IgD-negative memory B cell (primary cell): Measurements from ENCODE around the gene DGLUCY. TPM values are rescaled to one million over a fixed set of nuclear protein-coding genes. Genes with fewer than 3 reads are reported as not detected.

Experiments
- H3K27ac Mint-ChIP-seq, 3 donors: one replicate each; pipeline ENCODE4 v1.8.0; 2020 to 2022; ENCODE audit warnings: mild to moderate bottlenecking in 3 of 3, mixed read lengths in 3 of 3, moderate library complexity in 1 of 3
- H3K27me3 Mint-ChIP-seq: one replicate; pipeline ENCODE4 v1.8.0; 2021; ENCODE audit warnings: mixed read lengths
- H3K36me3 Mint-ChIP-seq: one replicate; pipeline ENCODE4 v1.8.0; 2020; ENCODE audit warnings: mild to moderate bottlenecking, mixed read lengths
- H3K4me1 Mint-ChIP-seq, 3 donors: one replicate each; pipeline ENCODE4 v1.8.0; 2020 to 2022; ENCODE audit warnings: mixed read lengths in 3 of 3, mild to moderate bottlenecking in 1 of 3
- H3K4me3 Mint-ChIP-seq, 4 donors: one replicate each; pipeline ENCODE4 v1.8.0; 2020 to 2022; ENCODE audit warnings: mild to moderate bottlenecking in 4 of 4, mixed read lengths in 4 of 4, moderate library complexity in 3 of 4
- H3K9me3 Mint-ChIP-seq, 3 donors: one replicate each; pipeline ENCODE4 v1.8.0; 2020 to 2021; ENCODE audit warnings: mixed read lengths in 3 of 3, mild to moderate bottlenecking in 1 of 3
- polyA plus RNA-seq: library from polyadenylated mRNA; unstranded; fragments of 300-500 nt; fragmentation: Illumina TruSeq; gene quantifications from one replicate; pipeline ENCODE4 v1.2.3, GENCODE V29; 2021

Gene DGLUCY
- polyA plus RNA-seq, 1 donor from 2014 or later = 68.0 TPM

DNA sequence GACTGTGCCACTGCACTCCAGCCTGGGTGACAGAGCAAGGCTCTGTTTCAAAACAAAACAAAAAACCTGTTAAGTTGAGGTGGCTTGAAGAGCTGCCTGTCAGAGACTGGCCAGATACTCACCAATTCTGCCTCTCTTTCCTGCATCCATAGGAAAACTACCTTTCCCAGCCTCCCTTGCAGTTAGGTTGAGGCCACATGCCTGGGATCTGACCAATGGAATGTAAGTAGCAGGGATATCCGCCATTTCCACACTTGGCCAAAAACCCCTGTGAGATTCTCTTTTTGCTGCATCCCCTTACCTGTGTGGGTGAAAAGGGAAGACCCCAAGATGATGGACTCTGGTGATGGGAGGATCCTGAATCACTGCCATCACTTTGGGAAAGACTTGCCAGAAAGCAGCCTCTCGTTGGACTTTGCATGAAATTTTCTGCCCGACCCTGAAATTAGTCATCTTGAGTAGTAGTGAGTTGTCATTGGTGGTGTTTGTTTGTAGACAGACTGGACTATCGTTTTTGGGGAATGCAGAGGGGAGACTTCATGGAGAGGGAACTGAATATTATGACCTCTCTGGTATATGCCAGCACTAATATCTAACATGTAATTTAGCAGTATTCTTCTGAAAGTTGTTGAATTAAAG lies 116.6 kb downstream of the DGLUCY start:
- no peaks in the 10 kb centered on the region for H3K27me3 Mint-ChIP-seq
- H3K9me3 Mint-ChIP-seq = no peaks in the 10 kb centered on the region
- no peak overlapping the region for H3K4me3 Mint-ChIP-seq
- peaks cover 2% of the 10 kb centered on the region for H3K36me3 Mint-ChIP-seq
- peak overlapping the region in 2 of 3 donors; percentile 2 to 88 for H3K27ac Mint-ChIP-seq
- H3K4me1 Mint-ChIP-seq = peaks cover 32 to 59% (median 45%) of the 10 kb centered on the region in 3 donors

DNA sequence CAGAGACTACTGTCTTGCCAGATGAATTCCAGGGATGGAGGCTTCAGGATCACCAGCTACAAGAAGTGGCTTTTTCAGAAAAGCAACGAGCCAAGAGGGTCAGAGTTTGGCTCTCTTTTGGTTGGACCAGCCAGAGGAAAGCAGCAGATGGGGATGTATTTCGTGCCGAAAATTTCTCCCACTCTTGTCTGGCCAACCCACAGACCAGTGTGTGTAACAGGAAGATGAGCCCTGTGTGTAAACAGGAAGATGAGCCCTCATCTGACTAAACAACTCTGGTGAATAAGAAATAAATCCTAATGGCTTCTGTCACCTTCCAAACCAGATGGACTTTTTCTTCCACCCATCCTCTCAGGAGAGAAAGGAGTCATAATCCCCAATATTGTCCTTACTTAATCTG lies 117.6 kb downstream of the DGLUCY start:
- H3K9me3 Mint-ChIP-seq = no peaks in the 10 kb centered on the region
- H3K4me3 Mint-ChIP-seq = peak overlapping the region in 2 of 4 donors; percentile 10 to 67
- H3K27ac Mint-ChIP-seq = peak overlapping the region in 2 of 3 donors; percentile 43 to 71
- H3K36me3 Mint-ChIP-seq = peaks cover 2% of the 10 kb centered on the region
- no peaks in the 10 kb centered on the region for H3K27me3 Mint-ChIP-seq
- H3K4me1 Mint-ChIP-seq = peaks cover 25 to 50% (median 39%) of the 10 kb centered on the region in 3 donors

DNA sequence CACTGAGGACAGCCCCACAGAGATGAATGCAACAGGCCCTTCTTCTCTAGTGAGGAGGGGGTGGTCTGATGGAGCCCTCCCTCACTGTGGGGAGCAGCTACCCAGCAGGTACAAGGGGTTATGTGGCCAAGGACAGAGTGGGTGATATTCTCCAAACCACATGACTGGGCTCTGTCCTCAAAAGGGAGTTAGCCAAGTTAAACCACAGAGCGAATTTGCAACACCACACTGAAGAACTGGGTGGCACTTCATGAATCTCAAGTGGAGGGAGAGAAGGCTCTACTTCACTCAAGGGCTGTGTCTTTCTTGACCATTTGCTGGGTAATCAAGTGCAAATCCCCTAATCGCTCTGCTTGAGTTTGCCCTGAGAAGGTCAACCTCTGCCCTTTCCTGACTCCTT lies 118.2 kb downstream of the DGLUCY start:
- peaks cover 2% of the 10 kb centered on the region for H3K36me3 Mint-ChIP-seq
- no peaks in the 10 kb centered on the region for H3K27me3 Mint-ChIP-seq
- H3K27ac Mint-ChIP-seq = peak overlapping the region in 1 of 3 donors; percentile 4
- peaks cover 24 to 48% (median 36%) of the 10 kb centered on the region in 3 donors for H3K4me1 Mint-ChIP-seq
- H3K4me3 Mint-ChIP-seq = peak overlapping the region in 1 of 4 donors; percentile 63
- no peaks in the 10 kb centered on the region for H3K9me3 Mint-ChIP-seq

DNA sequence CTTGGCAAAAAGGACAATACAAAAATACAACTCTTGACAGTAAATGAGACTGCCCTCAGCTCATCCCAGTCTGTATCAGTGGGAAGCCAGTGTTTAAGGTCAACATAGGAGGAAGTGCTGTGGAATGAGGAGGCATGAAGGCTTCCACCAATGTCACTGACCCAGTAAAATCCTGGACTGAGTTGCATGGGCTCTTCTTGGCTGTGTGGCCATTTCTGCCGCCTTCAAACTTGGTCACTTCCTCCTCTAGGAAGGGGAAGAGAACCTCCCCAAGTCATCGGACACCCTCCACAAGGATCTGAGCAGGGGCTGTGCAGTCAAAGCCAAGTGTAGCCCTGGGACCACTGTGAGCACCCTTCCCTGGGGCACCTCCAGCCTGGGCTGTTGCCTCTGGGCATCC lies 118.7 kb downstream of the DGLUCY start:
- Mint-ChIP-seq H3K4me3 (peak overlapping the region in 1 of 4 donors; percentile 21), H3K9me3 (no peaks in the 10 kb centered on the region), H3K4me1 (peaks cover 24 to 44% (median 36%) of the 10 kb centered on the region in 3 donors), H3K36me3 (peaks cover 2% of the 10 kb centered on the region), H3K27ac (peak overlapping the region in 1 of 3 donors; percentile 4), H3K27me3 (no peaks in the 10 kb centered on the region)

DNA sequence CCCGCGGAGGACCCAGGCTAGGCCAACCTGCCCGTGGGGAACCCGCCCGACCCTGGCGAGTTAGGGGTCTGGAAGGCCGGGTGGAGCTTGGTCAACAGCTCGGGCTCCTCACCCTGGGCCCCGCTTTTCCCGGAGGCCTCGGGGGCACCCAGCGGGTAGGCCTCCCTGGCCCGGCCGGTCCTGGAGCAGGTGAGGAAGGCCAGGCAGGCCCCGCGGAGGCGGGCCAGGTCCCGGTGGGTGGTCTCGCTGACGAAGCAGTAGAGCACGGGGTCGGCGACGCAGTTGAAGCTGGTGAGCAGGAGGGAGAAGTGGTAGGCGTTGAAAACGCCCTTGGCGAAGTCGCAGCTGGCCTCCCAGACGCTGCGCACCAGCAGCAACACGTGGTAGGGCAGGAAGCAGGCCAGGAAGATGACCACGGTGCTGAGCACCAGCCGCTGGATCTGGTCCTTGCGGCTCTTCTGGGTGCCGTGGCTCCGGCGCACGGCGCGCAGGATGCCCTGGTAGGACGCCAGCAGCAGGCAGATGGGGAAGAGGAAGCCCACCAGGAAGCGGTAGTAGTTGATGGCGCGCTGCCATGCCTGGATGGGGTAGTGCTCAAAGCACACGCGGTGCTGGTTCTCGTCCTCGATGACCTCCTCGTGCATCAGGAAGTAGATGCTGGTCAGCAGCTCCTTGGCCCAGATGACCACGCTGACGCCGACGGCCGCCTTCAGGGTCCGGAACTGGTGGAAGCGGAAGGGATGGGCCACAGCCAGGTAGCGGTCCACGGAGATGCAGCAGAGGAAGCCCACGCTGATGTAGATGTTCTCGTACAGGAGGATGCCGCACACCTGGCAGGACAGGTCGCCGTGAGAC lies 120.3 kb downstream of the DGLUCY start:
- H3K4me3 Mint-ChIP-seq = no peak overlapping the region
- no peaks in the 10 kb centered on the region for H3K9me3 Mint-ChIP-seq
- peaks cover 23 to 40% (median 29%) of the 10 kb centered on the region in 3 donors for H3K4me1 Mint-ChIP-seq
- H3K27me3 Mint-ChIP-seq = no peaks in the 10 kb centered on the region
- H3K27ac Mint-ChIP-seq = no peak overlapping the region
- H3K36me3 Mint-ChIP-seq = peaks cover 2% of the 10 kb centered on the region

DNA sequence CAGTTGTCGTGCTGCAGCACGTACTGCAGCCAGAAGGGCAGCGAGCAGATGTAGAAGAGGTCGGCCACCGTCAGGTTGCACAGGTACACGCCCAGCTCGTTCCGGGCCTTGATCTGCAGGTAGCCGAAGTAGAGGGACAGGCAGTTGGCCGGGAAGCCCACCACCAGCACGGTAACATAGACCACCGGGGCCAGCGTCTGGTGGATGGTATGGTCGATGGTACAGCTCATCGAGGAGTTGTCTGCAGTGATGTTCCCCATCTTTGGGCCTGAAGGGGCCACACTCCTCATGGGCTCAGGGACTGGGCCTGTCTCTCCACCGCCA lies 120.9 kb downstream of the DGLUCY start:
- H3K4me1 Mint-ChIP-seq = peaks cover 19 to 38% (median 23%) of the 10 kb centered on the region in 3 donors
- H3K36me3 Mint-ChIP-seq = peaks cover 2% of the 10 kb centered on the region
- no peak overlapping the region for H3K27ac Mint-ChIP-seq
- H3K9me3 Mint-ChIP-seq = no peaks in the 10 kb centered on the region
- no peaks in the 10 kb centered on the region for H3K27me3 Mint-ChIP-seq
- no peak overlapping the region for H3K4me3 Mint-ChIP-seq

DNA sequence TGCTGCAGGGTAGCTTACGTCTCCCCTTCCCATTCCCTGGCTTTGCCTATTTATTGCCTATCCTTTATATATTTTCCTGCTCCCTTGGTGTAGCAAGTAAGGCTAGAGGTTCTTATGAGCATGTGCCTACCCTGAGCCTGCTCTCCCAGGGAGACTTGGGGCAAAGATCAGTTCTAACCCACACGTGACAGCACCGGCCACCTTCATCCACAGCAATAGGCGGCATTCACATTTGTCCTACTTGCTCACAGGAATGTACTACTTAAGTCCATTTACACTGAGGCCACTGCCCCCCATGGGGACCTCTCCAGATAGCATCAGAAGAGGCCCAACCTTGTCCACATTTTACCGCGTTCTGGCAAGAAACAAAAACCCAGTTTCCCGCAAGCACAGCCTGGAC lies 122.0 kb downstream of the DGLUCY start:
- Mint-ChIP-seq H3K36me3 (peaks cover 2% of the 10 kb centered on the region), H3K4me1 (peaks cover 15 to 32% (median 16%) of the 10 kb centered on the region in 3 donors), H3K4me3 (no peak overlapping the region), H3K27me3 (no peaks in the 10 kb centered on the region), H3K27ac (no peak overlapping the region), H3K9me3 (no peaks in the 10 kb centered on the region)

DNA sequence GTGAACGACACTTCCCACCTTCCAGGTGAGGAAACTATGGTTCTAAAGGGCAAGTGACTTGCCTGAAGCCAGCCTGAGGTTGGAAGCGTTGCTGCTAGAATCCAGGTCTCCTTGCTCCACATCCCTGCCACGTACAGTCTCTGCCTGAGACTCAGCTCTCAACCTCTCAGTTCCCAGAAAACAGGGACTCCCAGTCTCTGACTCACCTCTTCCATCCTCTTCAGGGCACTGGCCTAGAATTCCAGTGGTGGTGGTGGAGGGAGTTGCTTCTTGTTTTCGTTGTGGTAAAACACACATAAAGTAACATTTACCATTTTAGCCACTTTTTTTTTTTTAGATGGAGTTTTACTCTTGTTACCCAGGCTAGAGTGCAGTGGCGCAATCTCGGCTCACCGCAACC lies 123.3 kb downstream of the DGLUCY start:
- Mint-ChIP-seq H3K4me3 (no peak overlapping the region), H3K27me3 (no peaks in the 10 kb centered on the region), H3K27ac (peak overlapping the region in 1 of 3 donors; percentile 84), H3K4me1 (peaks cover 16 to 36% (median 19%) of the 10 kb centered on the region in 3 donors), H3K36me3 (peaks cover 2% of the 10 kb centered on the region), H3K9me3 (no peaks in the 10 kb centered on the region)

DNA sequence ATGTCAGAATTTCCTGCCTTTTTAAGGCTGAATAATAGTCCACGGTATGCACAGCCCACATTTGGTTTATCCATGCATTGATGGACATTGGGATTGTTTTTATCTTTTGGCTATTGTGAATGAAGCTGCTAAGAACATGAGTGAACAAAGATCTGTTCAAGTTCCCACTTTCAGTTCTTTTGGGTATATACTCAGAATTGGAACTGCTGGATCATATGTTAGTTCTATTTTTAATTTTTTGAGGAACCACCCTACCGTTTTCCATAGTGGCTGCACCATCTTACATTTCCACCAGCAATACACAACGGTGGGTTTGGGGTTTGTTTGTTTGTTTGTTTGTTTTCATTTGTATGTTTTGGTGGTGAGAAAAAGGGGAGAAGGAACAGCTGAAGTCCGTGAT lies 124.2 kb downstream of the DGLUCY start:
- peak overlapping the region in 1 of 3 donors; percentile 11 for H3K27ac Mint-ChIP-seq

DNA sequence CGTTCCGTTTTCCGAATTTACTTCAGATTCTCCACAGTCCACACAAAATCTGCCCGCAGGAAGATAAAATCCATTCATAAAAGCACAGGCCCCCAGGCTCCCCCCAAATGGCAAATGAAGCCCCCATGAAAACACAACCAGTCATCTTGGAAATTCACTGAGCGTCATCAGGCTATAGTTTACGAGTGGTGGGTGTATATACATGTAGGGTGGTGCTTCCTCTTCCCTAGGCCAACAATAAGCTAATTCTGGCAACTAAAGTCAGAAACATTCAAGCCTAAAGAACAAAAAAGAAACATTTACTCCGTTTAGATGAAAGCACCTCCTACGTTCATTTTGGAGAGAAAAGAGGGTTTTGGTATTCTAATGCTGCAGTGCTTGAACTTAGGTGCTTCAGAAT lies 124.8 kb downstream of the DGLUCY start:
- peak overlapping the region in 2 of 3 donors; percentile 11 to 30 for H3K27ac Mint-ChIP-seq
- H3K4me3 Mint-ChIP-seq = peak overlapping the region in 1 of 4 donors; percentile 34
- H3K36me3 Mint-ChIP-seq = peaks cover 3% of the 10 kb centered on the region
- H3K9me3 Mint-ChIP-seq = no peaks in the 10 kb centered on the region
- no peaks in the 10 kb centered on the region for H3K27me3 Mint-ChIP-seq
- peaks cover 22 to 45% (median 31%) of the 10 kb centered on the region in 3 donors for H3K4me1 Mint-ChIP-seq

More for the DNA sequence above, 124.2 kb downstream of the DGLUCY start:
- Mint-ChIP-seq H3K27me3 (no peaks in the 10 kb centered on the region), H3K36me3 (peaks cover 2% of the 10 kb centered on the region), H3K4me1 (peaks cover 17 to 39% (median 25%) of the 10 kb centered on the region in 3 donors), H3K9me3 (no peaks in the 10 kb centered on the region), H3K4me3 (no peak overlapping the region)

DNA sequence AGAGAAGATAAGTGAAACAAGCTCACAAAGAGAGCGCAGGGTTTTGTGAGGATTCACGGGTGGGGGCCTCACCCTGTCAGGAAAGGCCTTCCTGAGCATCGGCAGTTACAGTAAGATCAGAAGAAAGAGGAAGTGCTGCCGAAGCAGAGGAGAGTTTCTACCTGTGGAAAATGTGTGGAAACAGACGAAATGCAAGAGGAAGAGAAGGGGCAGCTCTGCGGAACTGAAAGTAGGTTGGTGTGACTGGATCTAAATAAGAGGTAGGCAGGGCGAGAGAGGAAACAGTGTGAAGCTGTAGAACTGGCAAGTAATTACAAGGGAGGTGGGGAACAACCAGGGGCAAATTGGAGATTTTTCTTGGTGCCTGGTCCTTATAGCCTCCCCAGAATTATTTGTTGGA lies 128.0 kb downstream of the DGLUCY start:
- no peaks in the 10 kb centered on the region for H3K9me3 Mint-ChIP-seq
- peak overlapping the region; percentile 43 to 93 (median 84) for H3K27ac Mint-ChIP-seq
- no peaks in the 10 kb centered on the region for H3K27me3 Mint-ChIP-seq
- H3K4me3 Mint-ChIP-seq = peak overlapping the region; percentile 35 to 87 (median 76)
- H3K4me1 Mint-ChIP-seq = peaks cover 29 to 54% (median 37%) of the 10 kb centered on the region in 3 donors
- peaks cover 2% of the 10 kb centered on the region for H3K36me3 Mint-ChIP-seq

DNA sequence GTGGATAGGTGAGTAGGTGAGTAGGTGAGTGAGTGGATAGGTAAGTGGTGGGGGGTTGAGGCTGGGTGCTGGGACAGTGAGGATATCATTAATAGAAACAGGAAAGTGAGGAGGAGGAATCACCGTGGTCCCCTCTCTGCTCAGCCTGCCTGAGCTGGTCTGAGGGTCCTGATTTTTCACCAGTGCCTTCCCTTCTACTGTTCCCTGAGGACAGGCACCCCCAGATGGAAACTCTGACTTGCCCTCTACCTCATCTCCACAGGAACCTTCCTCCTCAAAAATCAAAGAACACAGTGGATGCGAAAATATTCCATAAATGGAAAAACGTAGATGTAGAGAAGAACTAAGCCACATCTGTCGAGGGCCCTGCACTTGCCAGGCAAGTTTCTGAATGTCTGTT lies 128.8 kb downstream of the DGLUCY start:
- H3K4me1 Mint-ChIP-seq = peaks cover 34 to 58% (median 40%) of the 10 kb centered on the region in 3 donors
- peak overlapping the region in 3 of 4 donors; percentile 72 to 95 (median 93) for H3K4me3 Mint-ChIP-seq
- peaks cover 5% of the 10 kb centered on the region for H3K36me3 Mint-ChIP-seq
- H3K9me3 Mint-ChIP-seq = no peaks in the 10 kb centered on the region
- no peaks in the 10 kb centered on the region for H3K27me3 Mint-ChIP-seq
- H3K27ac Mint-ChIP-seq = peak overlapping the region; percentile 84 to 94 (median 85)

DNA sequence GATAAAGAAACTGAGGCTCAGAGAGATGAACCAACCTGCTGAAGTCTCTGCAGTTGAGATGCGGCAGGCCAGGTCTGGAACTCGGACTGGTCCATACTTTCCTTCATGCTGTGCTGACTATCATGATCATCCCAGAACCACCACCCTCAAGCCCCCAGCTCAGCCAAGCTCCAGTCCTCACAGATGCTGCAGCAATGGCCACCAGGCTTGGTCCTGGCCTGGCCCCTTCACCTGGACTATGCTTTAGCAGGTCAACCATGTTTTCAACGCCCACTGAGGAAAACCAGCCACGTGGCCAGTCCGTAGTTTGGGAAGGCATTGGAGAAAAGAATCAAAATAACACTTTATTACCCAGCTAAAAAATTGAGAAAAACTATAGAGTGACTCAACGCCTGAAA lies 129.2 kb downstream of the DGLUCY start:
- peak overlapping the region; percentile 84 to 94 (median 85) for H3K27ac Mint-ChIP-seq
- H3K9me3 Mint-ChIP-seq = no peaks in the 10 kb centered on the region
- peaks cover 5% of the 10 kb centered on the region for H3K36me3 Mint-ChIP-seq
- H3K27me3 Mint-ChIP-seq = no peaks in the 10 kb centered on the region
- H3K4me3 Mint-ChIP-seq = peak overlapping the region; percentile 72 to 95 (median 86)
- H3K4me1 Mint-ChIP-seq = peaks cover 36 to 56% (median 37%) of the 10 kb centered on the region in 3 donors

DNA sequence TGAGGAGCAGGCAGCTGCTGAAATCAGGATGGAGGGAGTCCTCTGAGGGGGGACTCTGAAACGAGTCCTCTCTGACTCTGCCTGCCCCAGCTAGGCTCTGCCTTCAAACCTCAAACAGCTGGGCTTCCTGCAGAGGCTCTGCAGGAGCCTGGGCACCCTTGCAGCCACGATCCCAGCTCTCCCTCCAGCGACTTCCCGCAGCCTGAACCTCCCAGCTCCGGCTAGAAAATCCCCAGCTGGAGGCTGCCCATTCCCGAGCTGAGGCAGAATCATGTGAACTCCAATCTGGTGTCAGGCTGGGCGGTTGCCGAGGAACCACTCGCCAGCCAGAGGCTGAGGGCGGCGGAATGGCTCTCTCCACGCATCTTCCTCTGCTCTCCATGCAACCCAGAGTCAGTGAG lies 130.6 kb downstream of the DGLUCY start, which contains the start of gene GPR68:
GPR68 (minus strand) TSS at position 204 of the 401 bp plus-strand sequence. CDS start 9,654 bp downstream, outside the sequence.
- Mint-ChIP-seq H3K36me3 (peaks cover 5% of the 10 kb centered on the region), H3K9me3 (no peaks in the 10 kb centered on the region), H3K27me3 (no peaks in the 10 kb centered on the region), H3K4me3 (peak within 1 kb of the TSS; percentile 72 to 95 (median 86)), H3K27ac (peak within 1 kb of the TSS; percentile 85 to 94 (median 91)), H3K4me1 (peaks cover 31 to 45% (median 36%) of the 10 kb centered on the region in 3 donors)

DNA sequence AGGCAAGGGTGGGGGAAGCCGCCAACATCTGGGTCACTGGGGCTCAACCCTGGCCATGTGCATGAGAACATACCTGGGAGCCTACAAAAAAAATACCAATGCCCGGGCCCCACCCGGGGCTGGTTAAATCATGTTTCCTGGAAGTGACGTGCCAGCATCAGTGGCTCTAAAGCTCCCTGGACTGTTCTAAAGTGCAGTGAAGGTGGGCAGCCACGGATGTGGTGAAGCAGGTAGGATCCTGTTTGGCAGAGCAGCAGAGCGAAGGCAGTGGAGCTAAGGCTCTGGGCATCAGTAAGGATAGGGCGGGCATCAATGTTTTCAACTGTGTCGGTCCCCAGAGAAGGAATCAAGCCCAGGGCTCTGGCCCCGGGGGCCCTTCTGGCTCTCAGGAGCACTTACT lies 131.2 kb downstream of the DGLUCY start:
- peak overlapping the region in 1 of 4 donors; percentile 93 for H3K4me3 Mint-ChIP-seq
- peak overlapping the region in 2 of 3 donors; percentile 85 to 91 for H3K27ac Mint-ChIP-seq
- peaks cover 36 to 48% (median 41%) of the 10 kb centered on the region in 3 donors for H3K4me1 Mint-ChIP-seq
- H3K36me3 Mint-ChIP-seq = peaks cover 5% of the 10 kb centered on the region
- H3K27me3 Mint-ChIP-seq = no peaks in the 10 kb centered on the region
- H3K9me3 Mint-ChIP-seq = no peaks in the 10 kb centered on the region
